AG09319 (cell line): Measurements from ENCODE around the gene RTEL1.
"Not testable (repeated sequence)": the region's sequence is repeated elsewhere in the genome, so short reads cannot be mapped to it uniquely, and the experiment has no call there.

Experiments
- DNase-seq: peaks from one replicate; pipeline ENCODE4 v3.0.0-alpha.2; 2010; ENCODE audit warnings: low read depth; ENCODE audit errors: extremely low read depth
- CTCF ChIP-seq: IDR thresholded peaks from 2 replicates; pipeline ENCODE4 v1.5.1; 2011; ENCODE audit warnings: low read depth, mild to moderate bottlenecking, inconsistent platforms, low read length, moderate library complexity

Gene RTEL1

GRCh38 chr20:63641792-63642523 lies 16.2 kb upstream of the RTEL1 start:
- TF ChIP-seq CTCF, result peak; percentile 5; the same call in 1 of the 2 replicates
- DNase-seq, result no peak

GRCh38 chr20:63642527-63643247 lies 15.4 kb upstream of the RTEL1 start:
- TF ChIP-seq CTCF, result no peak
- DNase-seq, result no peak

GRCh38 chr20:63643499-63643898 lies 14.6 kb upstream of the RTEL1 start:
- TF ChIP-seq CTCF, result no peak
- DNase-seq, result no peak

GRCh38 chr20:63643946-63644345 lies 14.2 kb upstream of the RTEL1 start:
- DNase-seq, result no peak
- no peak for TF ChIP-seq CTCF

- no peak for TF ChIP-seq CTCF
- DNase-seq, result no peak
Measured at GRCh38 chr20:63645218-63645617, 12.9 kb upstream of the RTEL1 start.

GRCh38 chr20:63648190-63648589 lies 9.9 kb upstream of the RTEL1 start:
- no peak for TF ChIP-seq CTCF
- no peak for DNase-seq

GRCh38 chr20:63648895-63649589 lies 9.1 kb upstream of the RTEL1 start:
- DNase-seq, result no peak
- no peak for TF ChIP-seq CTCF

GRCh38 chr20:63650486-63650885 lies 7.6 kb upstream of the RTEL1 start:
- DNase-seq, result not testable (repeated sequence)
